Measurements from ENCODE around the gene FAM53B.

Gene FAM53B

GRCh38 chr10:124574456-124575070 lies 169.6 kb downstream of the FAM53B start:
- POLR2A ChIA-PET: no interaction called here
- CTCF ChIA-PET: no interaction called here
- no peak overlapping the region for H3K4me3 ChIP-seq (ENCODE audit: low read depth, low read length)
- TF ChIP-seq ZBTB49 (tag by site-specific recombination; IDR thresholded peaks at IDR 0.05; ENCODE audit: low read depth): no peak
- 0 out of 2 replicates have a peak, but pooled peaks have one; percentile 12 for TF ChIP-seq ZIC2 (tag by site-specific recombination; IDR thresholded peaks at IDR 0.05)
- no peak for TF ChIP-seq ZNF169 (tag by site-specific recombination; IDR thresholded peaks at IDR 0.05)
- TF ChIP-seq ZNF501 (tag by site-specific recombination; IDR thresholded peaks at IDR 0.05): no peak
- no peak for TF ChIP-seq ZBTB8A (tag by site-specific recombination; IDR thresholded peaks at IDR 0.05)
- TF ChIP-seq ZNF513 (tag by site-specific recombination; IDR thresholded peaks at IDR 0.05): no peak
- TF ChIP-seq ZNF544 (tag by site-specific recombination; IDR thresholded peaks at IDR 0.05): no peak
- no peak for TF ChIP-seq ZNF645 (tag by site-specific recombination; IDR thresholded peaks at IDR 0.05)
- no peak overlapping the region for H3K27ac ChIP-seq (ENCODE audit: extremely low read depth, low read depth, low read length)
- no peaks in the 10 kb centered on the region for H3K36me3 ChIP-seq (ENCODE audit: control insufficient read depth in 2 of 2, insufficient read depth in 1 of 2, low read length in 2 of 2)
- H3K9me3 ChIP-seq (ENCODE audit: control insufficient read depth, insufficient read depth, low read depth, low read length): no peaks in the 10 kb centered on the region
- H3K4me1 ChIP-seq (ENCODE audit: control insufficient read depth, insufficient read depth, low read length): no peaks in the 10 kb centered on the region

GRCh38 chr10:124573726-124574455 lies 170.3 kb downstream of the FAM53B start:
- H3K27ac ChIP-seq (ENCODE audit: extremely low read depth, low read depth, low read length): no peak overlapping the region
- no peaks in the 10 kb centered on the region for H3K4me1 ChIP-seq (ENCODE audit: control insufficient read depth, insufficient read depth, low read length)
- POLR2A ChIA-PET: no interaction called here
- CTCF ChIA-PET: interaction anchor here (0.6 kb wide), 1 partner anchor 544 kb away, joined by 3 read pairs; no protein-coding TSS in a partner anchor
- no peak overlapping the region for H3K4me3 ChIP-seq (ENCODE audit: low read depth, low read length)
- no peaks in the 10 kb centered on the region for H3K9me3 ChIP-seq (ENCODE audit: control insufficient read depth, insufficient read depth, low read depth, low read length)
- no peaks in the 10 kb centered on the region for H3K36me3 ChIP-seq (ENCODE audit: control insufficient read depth in 2 of 2, insufficient read depth in 1 of 2, low read length in 2 of 2)
- TF ChIP-seq ZNF157 (tag by site-specific recombination; IDR thresholded peaks at IDR 0.05) (no peak), ZNF548 (tag by site-specific recombination; IDR thresholded peaks at IDR 0.05) (no peak), ZNF645 (tag by site-specific recombination; IDR thresholded peaks at IDR 0.05) (no peak), SCRT1 (tag by site-specific recombination; IDR thresholded peaks at IDR 0.05; ENCODE audit: borderline replicate concordance) (no peak), ATF2 (tag by site-specific recombination; IDR thresholded peaks at IDR 0.05; ENCODE audit: low read depth) (no peak), ZNF433 (tag by site-specific recombination; IDR thresholded peaks at IDR 0.05; ENCODE audit: low read depth) (no peak), ZNF843 (tag by site-specific recombination; IDR thresholded peaks at IDR 0.05) (no peak), PRDM10 (tag by site-specific recombination; IDR thresholded peaks at IDR 0.05) (no peak), ZNF423 (tag by site-specific recombination; IDR thresholded peaks at IDR 0.05) (no peak), ZNF23 (tag by site-specific recombination; IDR thresholded peaks at IDR 0.05; ENCODE audit: borderline replicate concordance) (no peak), PRDM6 (tag by site-specific recombination; IDR thresholded peaks at IDR 0.05) (no peak), ZNF529 (tag by site-specific recombination; IDR thresholded peaks at IDR 0.05; ENCODE audit: insufficient replicate concordance) (no peak)
